ENCODE data around the gene CNTNAP2. TPM values are rescaled to one million over a fixed set of nuclear protein-coding genes. Genes with fewer than 3 reads are reported as not detected.

The CNTNAP2 gene
- total RNA-seq, 1 donor from 2014 or later = 2.8 TPM

DNA sequence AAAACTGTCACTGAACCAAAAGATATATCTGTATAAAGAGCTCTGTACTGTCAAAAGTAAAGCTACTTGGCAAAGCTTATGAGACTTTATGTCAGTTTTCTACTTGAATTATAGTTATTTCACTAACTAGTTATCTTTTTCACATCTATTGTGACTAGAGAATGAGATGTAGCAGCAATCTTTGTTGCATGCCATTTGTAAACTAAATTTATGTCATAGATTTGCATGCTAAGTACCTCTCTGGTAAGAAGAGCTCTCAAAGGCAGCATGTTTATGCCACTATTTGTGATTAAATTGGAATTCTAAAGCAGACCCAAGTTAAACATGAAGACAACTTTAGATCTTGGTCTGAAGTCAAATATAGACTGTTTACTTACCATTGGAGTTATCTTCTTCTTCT, 300.6 kb downstream of the CNTNAP2 start:
- no peak for DNase-seq (ENCODE audit: low read depth in 2 of 2)

DNA sequence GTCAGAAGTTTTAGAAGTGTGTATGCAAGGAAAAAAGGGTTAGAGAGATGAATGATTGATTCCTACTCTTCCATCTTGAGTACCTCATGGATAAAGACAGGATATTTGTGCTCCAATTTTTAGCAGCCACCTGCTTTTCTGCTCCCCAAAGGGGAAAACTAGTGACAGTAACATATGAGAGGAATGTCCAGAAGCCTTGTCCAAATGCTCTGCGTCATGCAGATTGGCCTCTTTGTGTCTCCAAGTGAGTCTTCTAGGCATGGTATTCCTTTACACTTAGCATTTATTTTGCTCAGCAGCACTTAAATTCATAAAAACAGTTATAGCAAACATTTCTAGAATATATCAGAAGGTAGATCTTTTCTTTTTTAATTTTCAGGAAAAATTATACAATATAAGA, 306.8 kb downstream of the CNTNAP2 start:
- no peak for DNase-seq (ENCODE audit: low read depth in 2 of 2)

DNA sequence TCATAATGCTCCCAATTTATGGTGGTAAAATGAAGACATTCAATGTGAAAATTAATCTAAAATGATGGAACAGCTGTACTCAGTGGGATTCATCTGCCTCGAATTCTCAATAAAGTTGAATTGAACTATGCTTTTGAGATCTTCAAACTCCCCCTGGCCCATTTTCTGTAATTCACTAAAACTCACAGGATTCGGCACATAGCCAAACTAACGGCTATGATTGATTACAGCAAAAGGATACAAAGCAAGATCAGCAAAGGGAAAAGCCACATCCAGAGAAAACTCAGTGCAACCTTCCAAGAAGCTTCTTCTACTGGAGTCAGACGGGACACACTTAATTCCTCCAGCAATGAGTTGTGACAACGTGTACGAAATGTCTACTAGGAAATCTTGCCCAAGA, 307.5 kb downstream of the CNTNAP2 start:
- DNase-seq (ENCODE audit: low read depth in 2 of 2) = no peak

DNA sequence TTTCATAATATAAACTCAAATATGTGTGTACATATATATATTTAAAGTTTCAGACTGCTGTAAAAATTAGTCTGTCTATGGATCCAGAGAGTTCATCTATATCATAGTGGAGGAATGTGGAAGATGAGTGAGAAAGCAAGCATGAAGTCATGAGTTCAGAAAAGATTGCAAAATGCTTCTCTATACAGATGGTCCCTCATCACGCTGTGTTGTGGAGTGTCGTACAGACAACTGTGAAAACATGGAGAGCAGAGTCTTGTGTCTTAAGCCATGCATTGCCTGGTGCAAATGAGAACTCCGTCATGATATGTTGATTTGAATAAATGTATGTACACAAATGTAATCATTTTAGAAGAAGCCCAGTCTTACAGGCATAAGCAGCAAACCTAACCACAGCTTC, 316.9 kb downstream of the CNTNAP2 start:
- DNase-seq (ENCODE audit: low read depth in 2 of 2) = no peak

DNA sequence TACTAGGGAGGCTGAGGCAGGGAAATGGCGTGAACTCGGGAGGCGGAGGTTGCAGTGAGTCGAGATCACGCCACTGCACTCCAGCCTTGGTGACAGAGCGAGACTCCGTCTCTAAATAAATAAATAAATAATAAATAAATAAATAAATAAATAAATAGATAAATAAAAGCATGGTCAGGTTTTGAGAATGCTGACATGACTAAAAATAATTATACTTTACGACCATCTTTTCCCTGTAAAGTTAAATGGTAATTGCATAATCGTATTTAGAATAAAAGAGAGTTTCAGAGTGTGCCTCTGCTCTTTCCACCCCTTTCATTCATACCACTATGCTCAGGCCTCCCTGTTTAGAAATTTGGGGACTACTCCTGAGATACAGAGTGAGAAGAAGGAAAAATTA, 326.5 kb downstream of the CNTNAP2 start:
- no peak for DNase-seq (ENCODE audit: low read depth in 2 of 2)

DNA sequence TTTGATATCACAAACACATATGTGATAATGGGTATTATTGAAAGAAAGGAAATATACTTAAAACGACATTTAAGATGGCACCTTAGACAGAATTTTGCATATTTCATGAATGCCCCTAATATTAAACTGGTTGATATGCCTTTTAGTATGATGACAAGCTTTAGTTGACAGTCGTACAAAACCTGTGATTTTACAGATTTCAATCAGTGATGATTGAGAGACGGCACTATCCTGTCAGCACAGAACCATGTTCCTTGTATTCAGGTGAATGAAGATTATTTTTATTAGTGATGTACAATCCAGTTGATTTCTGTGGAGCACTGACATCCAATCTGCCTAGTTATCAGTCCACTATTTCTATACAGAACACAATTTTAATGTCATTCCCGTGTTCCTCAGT, 333.0 kb downstream of the CNTNAP2 start:
- DNase-seq (ENCODE audit: low read depth in 2 of 2) = no peak

DNA sequence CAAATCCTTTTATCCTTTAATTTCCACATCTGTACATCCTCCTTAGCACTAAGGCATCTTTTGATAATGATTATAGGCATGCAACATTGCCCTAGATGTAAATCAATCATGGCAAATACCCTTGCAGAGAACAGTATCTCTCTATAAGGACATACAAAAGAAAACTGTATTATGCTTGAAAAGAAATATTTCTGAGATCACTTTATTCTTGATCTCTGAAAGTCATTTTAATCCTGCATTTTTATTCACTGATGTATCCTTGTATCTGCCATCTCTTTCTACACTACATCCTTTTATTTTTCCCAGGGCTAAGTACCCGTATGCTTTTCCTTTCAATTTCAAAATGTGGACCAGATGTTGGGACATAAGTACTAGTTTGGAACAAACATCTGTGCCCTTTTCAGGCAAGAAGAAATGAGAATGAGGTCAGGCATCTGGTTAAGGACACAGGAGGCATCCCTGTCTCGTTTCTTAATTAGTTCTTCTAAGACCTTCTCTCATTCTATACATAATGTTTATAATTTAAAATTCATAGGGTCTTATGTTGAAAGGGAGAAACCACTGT, 338.6 kb downstream of the CNTNAP2 start:
- DNase-seq (ENCODE audit: low read depth in 2 of 2) = no peak

DNA sequence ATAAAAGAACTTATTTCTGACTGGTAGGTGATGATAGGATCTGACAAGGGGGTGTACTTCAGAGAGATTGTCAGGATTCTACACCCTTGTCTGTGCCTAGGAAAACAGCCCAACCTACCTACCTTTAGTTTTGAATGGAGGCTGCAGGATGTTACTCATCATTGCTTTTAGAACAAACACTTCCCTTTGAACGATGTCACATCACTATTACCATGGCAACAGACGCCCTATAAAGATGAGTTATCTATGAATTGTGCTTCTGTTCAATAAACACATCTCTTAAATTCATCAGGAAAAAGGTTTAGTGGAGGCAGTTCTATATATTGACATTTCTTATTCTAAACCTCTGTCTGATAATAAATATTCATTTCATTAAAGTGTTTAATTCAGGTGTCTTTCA, 362.4 kb downstream of the CNTNAP2 start:
- DNase-seq (ENCODE audit: low read depth in 2 of 2) = peak in 1 of 2 donors; percentile 9

DNA sequence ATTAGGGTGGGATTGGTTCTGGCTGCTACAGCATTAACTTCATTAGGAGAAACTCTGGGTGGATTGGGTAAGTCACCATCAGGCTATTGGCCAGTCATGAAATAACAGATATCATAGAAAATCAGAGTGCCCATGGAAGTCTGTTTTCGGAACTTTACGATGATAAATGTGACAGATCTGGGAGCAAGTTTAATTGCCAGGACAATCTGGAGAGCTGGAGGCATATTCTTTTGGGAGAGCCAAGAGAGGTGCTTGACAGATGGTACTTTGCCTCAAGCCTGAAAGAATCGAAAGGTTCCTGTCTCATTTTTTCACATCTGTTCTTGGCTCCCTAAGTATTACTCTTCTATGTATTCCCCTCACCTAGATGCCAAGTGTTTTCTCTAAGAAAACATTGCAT, 369.9 kb downstream of the CNTNAP2 start:
- DNase-seq (ENCODE audit: low read depth in 2 of 2) = no peak

DNA sequence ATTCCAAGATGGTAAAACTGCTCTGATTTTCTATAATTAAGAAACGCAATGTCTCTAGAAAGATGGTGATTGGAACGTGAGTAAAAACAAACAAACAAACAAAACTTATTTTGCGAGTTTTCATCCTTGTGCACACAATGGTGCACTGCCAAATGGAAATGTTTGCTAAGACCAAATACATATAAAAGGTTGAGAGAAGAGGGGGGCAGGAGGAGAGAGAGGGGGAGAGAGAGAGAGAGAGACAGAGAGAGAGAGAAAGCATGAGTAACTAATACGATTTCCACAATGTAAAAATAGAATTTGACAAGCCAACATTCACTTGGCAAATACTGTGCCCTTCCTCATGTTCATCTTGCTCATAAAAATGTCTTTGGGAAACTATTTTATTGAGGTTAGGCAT, 375.4 kb downstream of the CNTNAP2 start:
- DNase-seq (ENCODE audit: low read depth in 2 of 2) = no peak

DNA sequence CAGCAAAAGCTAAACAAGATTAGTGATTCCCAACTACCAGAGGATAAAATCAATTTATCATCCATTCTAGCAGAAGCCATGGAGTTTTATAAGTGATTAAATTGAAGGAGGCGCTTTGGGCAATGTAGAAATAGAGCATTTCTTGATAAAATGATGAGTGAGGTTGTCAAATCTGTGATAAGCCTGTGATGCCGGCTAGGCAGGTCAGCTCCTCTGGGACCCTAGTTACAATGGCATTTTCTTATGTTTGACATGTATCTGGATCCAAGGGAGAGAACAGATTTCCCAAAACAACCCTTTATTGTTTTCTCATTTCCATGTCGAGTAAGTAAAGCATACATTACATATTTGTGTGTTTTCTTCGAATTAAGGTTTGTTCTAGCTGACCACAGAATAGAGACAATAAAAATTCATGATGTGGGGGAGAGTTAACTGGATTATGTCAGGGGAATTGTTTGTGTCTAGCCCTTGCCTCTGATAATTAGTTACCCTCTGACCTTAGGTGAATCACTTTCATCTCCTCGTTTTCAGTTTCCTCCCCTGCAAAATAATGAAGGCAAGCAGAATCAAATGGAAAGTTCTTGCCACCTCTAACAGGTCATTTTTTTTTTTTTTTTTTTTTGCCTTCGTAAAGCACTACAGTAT, 378.5 kb downstream of the CNTNAP2 start:
- no peak for DNase-seq (ENCODE audit: low read depth in 2 of 2)

DNA sequence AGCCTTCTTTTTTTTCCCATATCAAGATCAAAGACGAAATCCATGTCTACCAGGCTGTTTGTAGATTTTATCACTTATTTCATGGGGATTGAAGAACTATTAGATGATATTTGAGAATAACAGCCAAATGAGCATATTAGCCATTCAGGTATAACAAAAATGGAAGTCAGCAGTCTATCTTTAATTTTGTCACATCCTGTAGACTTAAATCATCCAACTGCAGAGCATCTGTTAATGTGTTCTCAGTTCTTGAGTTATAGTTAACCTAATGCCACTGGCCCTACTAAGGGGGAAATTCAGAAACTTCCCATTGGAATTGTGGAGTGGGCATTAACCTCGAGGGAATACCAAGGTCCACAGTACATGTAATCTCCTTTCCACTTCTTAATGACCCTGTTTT, 380.1 kb downstream of the CNTNAP2 start:
- DNase-seq (ENCODE audit: low read depth in 2 of 2) = no peak

DNA sequence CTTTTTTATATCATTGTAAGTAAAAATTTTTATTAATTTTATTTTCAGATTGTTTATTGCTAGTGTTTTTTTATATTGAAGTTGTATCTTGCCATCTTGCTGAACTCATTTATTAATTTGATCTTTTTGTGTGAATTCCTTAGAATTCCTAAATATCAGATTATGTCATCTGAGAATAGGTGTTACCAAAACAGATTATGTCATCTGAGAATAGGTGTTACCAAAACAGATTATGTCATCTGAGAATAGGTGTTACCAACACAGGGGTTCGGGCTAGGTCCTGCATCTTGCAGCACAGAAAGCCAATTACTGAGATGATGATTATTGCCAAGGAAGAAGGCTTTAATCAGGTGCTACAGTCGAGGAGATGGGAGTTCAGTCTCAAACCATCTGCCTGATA, 383.4 kb downstream of the CNTNAP2 start:
- no peak for DNase-seq (ENCODE audit: low read depth in 2 of 2)

DNA sequence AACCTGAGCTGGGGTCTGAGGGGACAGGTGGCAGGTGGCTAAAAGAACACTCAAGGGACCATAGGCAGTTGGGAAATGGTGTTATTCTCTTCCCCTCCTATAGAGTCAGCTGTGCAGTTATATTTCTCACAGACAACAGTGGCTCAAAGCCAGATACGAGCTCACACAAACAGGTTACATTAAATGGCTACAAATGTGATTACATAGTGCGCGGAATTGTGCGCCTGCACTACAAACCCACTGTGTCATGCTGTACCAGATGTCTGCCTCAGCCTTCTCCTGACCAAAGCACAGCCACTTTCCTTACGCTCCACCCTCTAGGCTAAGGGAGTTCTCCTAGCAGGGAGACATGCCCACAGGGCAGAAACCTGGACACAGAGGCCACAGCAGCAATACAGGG, 387.2 kb downstream of the CNTNAP2 start:
- no peak for DNase-seq (ENCODE audit: low read depth in 2 of 2)

DNA sequence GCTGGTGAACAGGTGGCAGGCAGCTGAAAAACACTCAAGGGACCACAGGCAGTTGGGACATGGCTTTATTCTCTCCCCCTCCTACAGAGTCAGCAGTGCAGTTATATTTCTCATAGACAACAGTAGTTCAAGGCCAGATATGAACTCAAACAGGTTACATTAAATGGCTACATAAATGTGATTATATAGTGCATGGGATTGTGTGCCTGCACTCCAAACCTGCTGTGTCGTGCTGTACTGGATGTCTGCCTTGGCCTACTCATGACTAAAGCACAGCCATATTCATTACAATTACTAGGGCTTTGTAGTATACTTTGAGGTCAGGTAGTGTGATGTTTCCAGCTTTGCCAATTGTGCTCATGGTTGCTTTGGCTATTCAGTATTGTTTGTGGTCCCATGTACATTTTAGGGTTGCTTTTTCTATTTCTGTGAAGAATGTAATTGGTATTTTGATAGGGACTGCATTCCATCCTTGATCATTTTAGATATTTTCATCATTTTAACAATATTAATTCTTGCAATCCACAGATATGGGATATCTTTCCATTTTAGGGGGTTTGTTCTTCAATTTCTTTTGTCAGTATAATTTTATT, 393.6 kb downstream of the CNTNAP2 start:
- no peak for DNase-seq (ENCODE audit: low read depth in 2 of 2)

DNA sequence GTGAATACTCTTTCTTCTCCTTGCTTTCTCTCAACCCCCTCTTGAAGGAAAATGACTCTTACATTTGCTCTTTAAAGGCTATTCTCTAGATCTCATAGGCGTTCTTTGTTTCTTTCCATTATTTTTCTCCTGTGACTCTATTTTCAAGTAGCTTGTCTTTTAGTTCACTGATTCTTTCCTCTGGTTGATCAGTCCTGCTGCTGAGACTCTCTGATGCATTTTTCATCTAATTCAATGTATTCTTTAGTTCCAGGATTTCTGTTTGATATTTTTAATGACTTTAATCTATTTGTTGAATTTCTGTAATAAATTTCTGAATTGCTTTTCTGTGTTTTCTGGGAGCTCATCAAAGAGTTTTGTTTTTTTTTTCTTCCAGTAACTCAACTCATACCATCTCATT, 397.7 kb downstream of the CNTNAP2 start:
- no peak for DNase-seq (ENCODE audit: low read depth in 2 of 2)

DNA sequence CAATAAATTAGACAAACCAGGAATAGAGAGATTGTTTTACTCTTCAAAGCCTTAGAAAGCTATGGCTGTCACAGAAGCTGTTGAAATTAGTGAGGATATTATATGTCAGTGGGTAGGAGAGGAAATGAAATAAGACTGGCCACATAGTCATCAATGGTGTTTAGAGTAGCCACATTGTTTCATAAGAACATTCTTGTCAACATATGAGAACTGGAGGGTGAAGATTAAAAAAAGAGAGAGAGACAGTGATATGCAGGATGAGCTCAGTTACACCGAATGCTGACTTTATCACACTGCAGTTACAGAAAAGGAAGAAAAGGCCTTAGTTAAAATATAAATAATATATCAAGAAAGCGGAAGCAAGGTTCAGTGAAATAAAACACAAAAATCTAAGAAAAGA, 412.0 kb downstream of the CNTNAP2 start:
- DNase-seq (ENCODE audit: low read depth in 2 of 2) = no peak

DNA sequence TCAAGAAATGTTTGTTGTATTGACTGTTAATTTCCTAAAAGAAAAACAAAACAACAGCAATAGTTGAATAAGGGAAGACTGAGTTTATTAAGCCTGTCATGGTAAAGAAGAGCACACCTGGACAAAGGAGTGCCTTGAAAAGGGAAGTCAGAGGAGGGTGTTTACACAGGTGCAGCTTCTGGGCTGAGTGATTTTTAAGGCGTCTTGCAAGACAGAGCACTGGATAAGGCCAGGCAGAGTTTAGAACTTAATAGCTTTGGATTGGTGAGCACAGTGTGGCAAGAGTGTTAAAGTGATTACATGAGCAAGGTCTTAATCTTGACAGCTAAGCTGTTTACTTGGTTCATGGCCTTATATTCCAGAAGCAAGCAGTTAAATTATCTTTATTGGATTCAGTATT, 423.2 kb downstream of the CNTNAP2 start:
- DNase-seq (ENCODE audit: low read depth in 2 of 2) = no peak

DNA sequence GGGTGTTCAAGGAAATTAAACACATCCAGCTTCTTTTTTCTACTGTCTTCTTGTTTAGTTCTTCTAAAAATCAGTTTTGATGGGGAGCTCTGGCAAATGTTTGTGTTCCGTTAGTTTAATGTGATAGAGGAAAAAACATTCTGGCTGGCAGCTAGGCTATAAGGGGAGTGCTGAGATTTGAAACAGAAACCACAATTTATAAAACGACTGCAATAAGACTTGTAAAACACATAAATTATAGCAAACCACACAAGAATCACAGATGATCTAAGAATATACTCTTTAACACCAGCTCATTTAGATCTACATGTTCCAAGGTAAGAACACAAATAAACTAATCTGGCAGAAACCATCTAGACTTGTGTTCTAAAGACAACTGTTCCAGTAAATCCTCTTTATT, 425.5 kb downstream of the CNTNAP2 start:
- DNase-seq (ENCODE audit: low read depth in 2 of 2) = no peak

DNA sequence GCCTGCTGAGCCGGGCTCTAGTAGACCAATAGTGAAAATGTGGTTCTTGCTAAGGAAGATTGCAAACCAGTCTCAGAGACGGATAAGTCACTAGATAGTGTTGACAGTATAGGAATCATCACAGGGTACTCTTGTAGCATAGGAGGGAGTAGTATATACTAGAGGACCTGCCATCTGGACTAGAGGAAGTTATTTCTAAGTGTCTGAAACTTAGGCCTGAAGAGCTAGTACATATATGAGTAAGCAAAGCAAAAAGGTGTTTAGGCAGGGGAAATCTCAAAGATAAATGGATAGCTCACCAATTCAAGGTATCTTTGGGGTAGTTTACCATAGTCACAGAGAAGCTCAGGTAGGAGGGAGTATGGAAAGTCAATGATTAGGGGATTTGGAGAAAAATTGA, 428.1 kb downstream of the CNTNAP2 start:
- no peak for DNase-seq (ENCODE audit: low read depth in 2 of 2)

DNA sequence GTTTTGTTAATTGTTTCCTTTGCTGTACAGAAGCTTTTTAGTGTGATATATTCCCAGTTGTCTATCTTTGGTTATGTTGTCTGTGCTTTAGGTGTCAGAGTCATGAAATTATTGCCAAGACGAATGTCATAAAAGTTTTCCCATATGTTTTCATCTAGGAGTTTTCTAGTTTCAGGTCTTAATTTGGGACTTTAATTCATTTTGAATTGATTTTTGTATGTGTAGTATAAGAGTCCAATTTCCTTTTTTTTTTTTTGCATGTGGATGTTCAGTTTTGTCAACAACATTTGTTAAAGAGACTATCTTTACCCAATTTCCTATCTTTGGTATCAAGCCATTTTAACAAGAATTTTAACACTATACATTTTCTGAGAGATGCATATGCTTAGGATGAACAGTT, 432.2 kb downstream of the CNTNAP2 start:
- no peak for DNase-seq (ENCODE audit: low read depth in 2 of 2)

DNA sequence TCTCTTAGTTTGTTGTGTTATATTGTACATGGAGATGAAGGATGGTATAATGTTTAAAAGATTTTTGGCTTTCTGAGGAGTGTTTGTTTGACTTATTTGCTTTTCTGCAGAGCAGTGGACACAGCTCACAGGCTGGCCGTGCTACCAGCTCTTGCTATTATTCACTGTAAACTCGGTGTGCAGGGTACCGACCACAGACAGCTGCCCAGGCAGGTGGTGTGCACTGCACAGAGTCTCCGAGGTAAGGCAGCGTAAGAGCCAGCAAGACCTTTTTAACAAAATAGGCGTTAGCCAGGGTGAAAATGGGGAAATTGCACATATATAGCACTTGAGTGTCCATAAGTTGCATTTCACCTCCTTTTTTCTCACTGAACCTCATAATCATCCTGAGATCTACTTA, 438.0 kb downstream of the CNTNAP2 start:
- no peak for DNase-seq (ENCODE audit: low read depth in 2 of 2)

DNA sequence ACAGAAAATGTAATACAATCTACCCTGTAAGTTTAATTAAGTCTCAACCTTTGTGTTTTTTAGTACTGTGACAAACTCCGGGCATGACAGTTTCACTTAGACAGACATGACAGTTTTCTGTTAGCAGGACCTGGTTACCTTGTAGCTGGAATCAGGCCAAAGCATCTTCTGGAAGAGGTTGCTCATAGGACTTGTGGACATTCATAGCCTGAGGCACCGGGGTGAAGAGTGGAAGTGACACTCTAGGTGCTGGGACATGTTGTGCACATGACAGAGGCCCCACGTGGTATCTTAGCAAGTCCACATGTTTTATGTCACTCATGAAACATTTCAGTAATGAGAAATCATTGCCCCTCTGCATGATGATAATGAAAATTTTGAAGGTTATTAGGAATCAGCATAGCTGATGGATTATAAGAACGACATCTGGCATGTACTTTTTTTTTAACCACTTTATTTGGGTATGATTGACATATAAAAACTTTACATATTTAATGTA, 441.4 kb downstream of the CNTNAP2 start:
- no peak for DNase-seq (ENCODE audit: low read depth in 2 of 2)
